Measurements from ENCODE around the gene L3HYPDH. TPM values are rescaled to one million over a fixed set of nuclear protein-coding genes. Genes with fewer than 3 reads are reported as not detected.

The L3HYPDH gene
- polyA plus RNA-seq, 1 donor (not counting 4 experiments of a cell fraction or from before 2014, with no cell fraction given): 37.5 TPM

DNA sequence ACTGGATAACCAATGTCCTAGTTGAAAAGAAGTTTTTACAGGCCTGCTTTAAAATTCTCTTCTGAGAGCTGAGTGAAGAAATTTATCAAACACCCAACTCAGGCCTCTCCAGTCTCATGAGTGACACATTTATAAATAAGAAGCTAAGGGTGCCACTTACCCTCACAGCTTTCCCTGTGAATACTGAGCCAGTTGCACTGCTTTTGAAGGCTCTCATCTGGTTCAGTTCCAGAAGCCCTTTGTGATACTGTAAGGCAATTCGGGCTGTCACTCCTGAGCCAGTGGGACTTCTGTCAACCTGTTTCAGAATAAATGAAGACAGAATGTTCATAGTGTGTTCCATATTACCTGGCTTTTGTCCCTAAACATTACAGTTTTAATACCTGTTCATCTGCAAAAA, 8.5 kb downstream of the L3HYPDH start:
- dilution Hi-C loops (cut with MboI; ENCODE audit: extremely low pct_ligation_motif_present, low sequenced_read_pairs): no loop called here
- Histone ChIP-seq H2AFZ (ENCODE audit: control insufficient read depth, low read length) (no peak overlapping the region), H3K4me2 (ENCODE audit: control insufficient read depth, extremely low read depth, insufficient read depth, low read depth, low read length) (no peak overlapping the region), H3K4me1 (ENCODE audit: control insufficient read depth, extremely low read depth, insufficient read depth, low read length) (no peaks in the 10 kb centered on the region), H3K9ac (ENCODE audit: control insufficient read depth, extremely low read depth, insufficient read depth, low read length) (no peak overlapping the region), H3K9me3 (ENCODE audit: control insufficient read depth, low read depth, low read length) (no peaks in the 10 kb centered on the region), H3K9me1 (ENCODE audit: control insufficient read depth, extremely low read depth, insufficient read depth, low read length) (no peaks in the 10 kb centered on the region), H3K4me3 (ENCODE audit: control insufficient read depth in 2 of 3, extremely low read depth in 1 of 3, insufficient read depth in 2 of 3, low read depth in 1 of 3, low read length in 3 of 3) (no peak overlapping the region), H3K27me3 (ENCODE audit: control insufficient read depth, extremely low read depth, insufficient read depth, low read length) (no peaks in the 10 kb centered on the region), H3K36me3 (ENCODE audit: control insufficient read depth in 2 of 2, extremely low read depth in 1 of 2, insufficient read depth in 2 of 2, low read length in 2 of 2) (peaks cover 14 to 18% of the 10 kb centered on the region in 2 experiments), H3K79me2 (ENCODE audit: control insufficient read depth, insufficient read depth, low read length) (peaks cover 11% of the 10 kb centered on the region), H4K20me1 (ENCODE audit: control insufficient read depth, extremely low read depth, insufficient read depth, low read length) (no peaks in the 10 kb centered on the region), H3K27ac (ENCODE audit: control insufficient read depth, insufficient read depth, low read length) (no peak overlapping the region)
- TF ChIP-seq, protein P1, sequence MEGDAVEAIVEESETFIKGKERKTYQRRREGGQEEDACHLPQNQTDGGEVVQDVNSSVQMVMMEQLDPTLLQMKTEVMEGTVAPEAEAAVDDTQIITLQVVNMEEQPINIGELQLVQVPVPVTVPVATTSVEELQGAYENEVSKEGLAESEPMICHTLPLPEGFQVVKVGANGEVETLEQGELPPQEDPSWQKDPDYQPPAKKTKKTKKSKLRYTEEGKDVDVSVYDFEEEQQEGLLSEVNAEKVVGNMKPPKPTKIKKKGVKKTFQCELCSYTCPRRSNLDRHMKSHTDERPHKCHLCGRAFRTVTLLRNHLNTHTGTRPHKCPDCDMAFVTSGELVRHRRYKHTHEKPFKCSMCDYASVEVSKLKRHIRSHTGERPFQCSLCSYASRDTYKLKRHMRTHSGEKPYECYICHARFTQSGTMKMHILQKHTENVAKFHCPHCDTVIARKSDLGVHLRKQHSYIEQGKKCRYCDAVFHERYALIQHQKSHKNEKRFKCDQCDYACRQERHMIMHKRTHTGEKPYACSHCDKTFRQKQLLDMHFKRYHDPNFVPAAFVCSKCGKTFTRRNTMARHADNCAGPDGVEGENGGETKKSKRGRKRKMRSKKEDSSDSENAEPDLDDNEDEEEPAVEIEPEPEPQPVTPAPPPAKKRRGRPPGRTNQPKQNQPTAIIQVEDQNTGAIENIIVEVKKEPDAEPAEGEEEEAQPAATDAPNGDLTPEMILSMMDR (optimal IDR thresholded peaks at IDR 0.05 in 1 of 3, IDR thresholded peaks at IDR 0.05 in 1 of 3, conservative IDR thresholded peaks at IDR 0.05 in 1 of 3; ENCODE audit: extremely low read depth in 1 of 3, insufficient read depth in 2 of 3, low read length in 3 of 3): no peak
- TF ChIP-seq EZH2 (IDR thresholded peaks at IDR 0.05; ENCODE audit: low read length): no peak
- DNase-seq (ENCODE audit: low read depth, low spot score) (no peak), FAIRE-seq (no peak)

DNA sequence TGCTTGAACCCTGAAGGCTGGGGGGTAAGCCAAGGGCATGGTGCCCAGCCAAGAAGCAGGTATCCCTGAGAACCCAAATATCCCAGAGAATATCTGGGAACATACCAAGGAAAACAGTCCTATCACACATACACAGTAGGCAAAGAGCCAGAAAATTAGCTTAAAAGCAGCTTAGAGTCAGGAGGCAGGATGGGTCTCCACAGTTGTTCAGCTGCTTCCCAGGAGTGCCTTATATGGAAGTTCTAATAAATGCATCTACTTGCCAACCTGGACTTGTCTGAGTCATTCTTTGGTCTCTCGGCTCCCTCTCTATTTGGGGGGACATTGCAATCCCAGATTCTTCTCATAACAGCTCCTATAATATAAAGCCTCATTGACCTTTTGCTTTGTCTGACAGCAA, 10.0 kb downstream of the L3HYPDH start:
- no peak overlapping the region for H3K27ac ChIP-seq (ENCODE audit: control insufficient read depth, insufficient read depth, low read length)
- DNase-seq (ENCODE audit: low read depth, low spot score): no peak
- H3K4me1 ChIP-seq (ENCODE audit: control insufficient read depth, extremely low read depth, insufficient read depth, low read length): no peaks in the 10 kb centered on the region
- H3K9me3 ChIP-seq (ENCODE audit: control insufficient read depth, low read depth, low read length): no peaks in the 10 kb centered on the region
- H3K4me2 ChIP-seq (ENCODE audit: control insufficient read depth, extremely low read depth, insufficient read depth, low read depth, low read length): no peak overlapping the region
- H4K20me1 ChIP-seq (ENCODE audit: control insufficient read depth, extremely low read depth, insufficient read depth, low read length): no peaks in the 10 kb centered on the region
- H3K4me3 ChIP-seq (ENCODE audit: control insufficient read depth in 2 of 3, extremely low read depth in 1 of 3, insufficient read depth in 2 of 3, low read depth in 1 of 3, low read length in 3 of 3): no peak overlapping the region
- peaks cover 14% of the 10 kb centered on the region in 2 experiments for H3K36me3 ChIP-seq (ENCODE audit: control insufficient read depth in 2 of 2, extremely low read depth in 1 of 2, insufficient read depth in 2 of 2, low read length in 2 of 2)
- H3K79me2 ChIP-seq (ENCODE audit: control insufficient read depth, insufficient read depth, low read length): peaks cover 2% of the 10 kb centered on the region
- no peak for TF ChIP-seq EZH2 (IDR thresholded peaks at IDR 0.05; ENCODE audit: low read length)
- TF ChIP-seq, protein P1 (optimal IDR thresholded peaks at IDR 0.05 in 1 of 3, IDR thresholded peaks at IDR 0.05 in 1 of 3, conservative IDR thresholded peaks at IDR 0.05 in 1 of 3; ENCODE audit: extremely low read depth in 1 of 3, insufficient read depth in 2 of 3, low read length in 3 of 3): no peak
- no peak overlapping the region for H3K9ac ChIP-seq (ENCODE audit: control insufficient read depth, extremely low read depth, insufficient read depth, low read length)
- dilution Hi-C loops (cut with MboI; ENCODE audit: extremely low pct_ligation_motif_present, low sequenced_read_pairs): no loop called here
- FAIRE-seq: no peak
- H3K9me1 ChIP-seq (ENCODE audit: control insufficient read depth, extremely low read depth, insufficient read depth, low read length): no peaks in the 10 kb centered on the region
- H2AFZ ChIP-seq (ENCODE audit: control insufficient read depth, low read length): no peak overlapping the region
- H3K27me3 ChIP-seq (ENCODE audit: control insufficient read depth, extremely low read depth, insufficient read depth, low read length): no peaks in the 10 kb centered on the region

All from keratinocyte (primary cell).